Vagina (tissue), 2 donors: ENCODE results near the gene MBNL2. TPM values are rescaled to one million over a fixed set of nuclear protein-coding genes. Genes with fewer than 3 reads are reported as not detected.

ENCODE experiments used
- DNase-seq, 2 donors: peaks; one replicate each; pipeline ENCODE4 v3.0.0-alpha.2; 2017; ENCODE audit errors: extremely low spot score in 2 of 2
- H3K27ac ChIP-seq: fragments of 200-600 bp; sonication (generic); one replicate; pipeline ENCODE4 v1.5.1; 2019
- H3K27me3 ChIP-seq: fragments of 200-600 bp; sonication (generic); one replicate; pipeline ENCODE4 v1.5.1; 2019
- H3K36me3 ChIP-seq, 2 donors: fragments of 200-600 bp; sonication (generic); one replicate each; pipeline ENCODE4 v1.5.1; 2017 to 2019
- H3K4me1 ChIP-seq: fragments of 200-600 bp; sonication (generic); one replicate; pipeline ENCODE4 v1.5.1; 2019
- H3K4me3 ChIP-seq, 2 donors: fragments of 200-600 bp; sonication (generic); 1 replicate in 1 of 2; 2 replicates in 1 of 2; pipeline ENCODE4 v1.5.1; 2016 to 2019
- H3K9me3 ChIP-seq: fragments of 200-600 bp; sonication (generic); one replicate; pipeline ENCODE4 v1.5.1; 2019
- CTCF ChIP-seq, 3 experiments: fragments of 450-650 bp in 2 of 3; fragments of 200-600 bp in 1 of 3; sonication (generic) in 1 of 3; IDR thresholded peaks; one replicate each; pipeline ENCODE4 v1.5.1; 2017 to 2019; ENCODE audit warnings: antibody characterized with exemption in 3 of 3, mild to moderate bottlenecking in 2 of 3, moderate library complexity in 2 of 3
- POLR2A ChIP-seq, 2 donors: fragments of 450-650 bp; IDR thresholded peaks; one replicate each; pipeline ENCODE4 v1.6.1; 2017; ENCODE audit warnings: antibody characterized with exemption in 2 of 2, mild to moderate bottlenecking in 2 of 2, moderate library complexity in 2 of 2
- POLR2AphosphoS5 ChIP-seq, 2 donors: sonication (generic); formaldehyde crosslinking; IDR thresholded peaks; one replicate each; pipeline ENCODE4 v1.9.0; 2017; ENCODE audit warnings: antibody characterized with exemption in 2 of 2, mild to moderate bottlenecking in 2 of 2, low read depth in 1 of 2; ENCODE audit not compliant: insufficient read depth in 1 of 2
- intact Hi-C: fragments of 100-400 bp; cut with DNase I; formaldehyde crosslinking; loops from one replicate; pipeline ENCODE4 v1.15.1; 2023
- total RNA-seq: library from RNA; depleted of rRNA; stranded (reverse); fragments of >200 nt; gene quantifications from one replicate; pipeline ENCODE4 v1.2.3, GENCODE V29; 2016

The MBNL2 gene
- total RNA-seq, 1 donor from 2014 or later, result 63.1 TPM

- intact Hi-C loops, result loop anchor here (5.0 kb wide), 1 partner anchor 732 kb away; no protein-coding TSS in a partner anchor
- TF ChIP-seq POLR2AphosphoS5 (IDR thresholded peaks at IDR 0.05; ENCODE audit: insufficient read depth in 1 of 2, low read depth in 1 of 2), result no peak
- no peak for TF ChIP-seq POLR2A (IDR thresholded peaks at IDR 0.05)
- no peak for TF ChIP-seq CTCF (IDR thresholded peaks at IDR 0.05)
- peaks cover 77% of the 10 kb centered on the region for H3K4me1 ChIP-seq
- peak overlapping the region; percentile 72 for H3K27ac ChIP-seq
- no peak for DNase-seq
- H3K27me3 ChIP-seq, result no peaks in the 10 kb centered on the region
- H3K36me3 ChIP-seq, result no peaks in the 10 kb centered on the region
- H3K9me3 ChIP-seq, result no peaks in the 10 kb centered on the region
- H3K4me3 ChIP-seq, result no peak overlapping the region
Measured at GRCh38 chr13:97245011-97245410, 22.9 kb downstream of the MBNL2 start.

GRCh38 chr13:97246596-97247158 lies 24.5 kb downstream of the MBNL2 start:
- DNase-seq, result peak in 1 of 2 donors; percentile 62
- no peaks in the 10 kb centered on the region for H3K27me3 ChIP-seq
- intact Hi-C loops, result loop anchor here (5.0 kb wide), 1 partner anchor 731 kb away; no protein-coding TSS in a partner anchor
- H3K36me3 ChIP-seq, result no peaks in the 10 kb centered on the region
- peak overlapping the region; percentile 8 to 13 for H3K4me3 ChIP-seq
- H3K9me3 ChIP-seq, result no peaks in the 10 kb centered on the region
- TF ChIP-seq POLR2AphosphoS5 (IDR thresholded peaks at IDR 0.05; ENCODE audit: insufficient read depth in 1 of 2, low read depth in 1 of 2) (no peak), CTCF (IDR thresholded peaks at IDR 0.05) (no peak), POLR2A (IDR thresholded peaks at IDR 0.05) (no peak)
- peak overlapping the region; percentile 72 for H3K27ac ChIP-seq
- H3K4me1 ChIP-seq, result peaks cover 75% of the 10 kb centered on the region

GRCh38 chr13:97248243-97248642 lies 26.1 kb downstream of the MBNL2 start:
- Histone ChIP-seq H3K36me3 (no peaks in the 10 kb centered on the region), H3K4me3 (no peak overlapping the region), H3K9me3 (no peaks in the 10 kb centered on the region), H3K27me3 (no peaks in the 10 kb centered on the region), H3K27ac (peak overlapping the region; percentile 31), H3K4me1 (peaks cover 59% of the 10 kb centered on the region)
- TF ChIP-seq POLR2AphosphoS5 (IDR thresholded peaks at IDR 0.05; ENCODE audit: insufficient read depth in 1 of 2, low read depth in 1 of 2) (no peak), CTCF (IDR thresholded peaks at IDR 0.05) (no peak), POLR2A (IDR thresholded peaks at IDR 0.05) (no peak)
- intact Hi-C loops, result loop anchor here (5.0 kb wide), 1 partner anchor 729 kb away; no protein-coding TSS in a partner anchor
- no peak for DNase-seq

- Histone ChIP-seq H3K36me3 (no peaks in the 10 kb centered on the region), H3K4me1 (peaks cover 57% of the 10 kb centered on the region), H3K9me3 (no peaks in the 10 kb centered on the region), H3K27ac (peak overlapping the region; percentile 31), H3K27me3 (no peaks in the 10 kb centered on the region), H3K4me3 (no peak overlapping the region)
- no peak for DNase-seq
- intact Hi-C loops, result loop anchor here (5.0 kb wide), 1 partner anchor 728 kb away; no protein-coding TSS in a partner anchor
- TF ChIP-seq POLR2A (IDR thresholded peaks at IDR 0.05), result no peak
- TF ChIP-seq POLR2AphosphoS5 (IDR thresholded peaks at IDR 0.05; ENCODE audit: insufficient read depth in 1 of 2, low read depth in 1 of 2), result peak; percentile 15 to 75
Measured at GRCh38 chr13:97249093-97249795, 27.1 kb downstream of the MBNL2 start.

GRCh38 chr13:97249796-97250495 lies 27.8 kb downstream of the MBNL2 start:
- H3K4me1 ChIP-seq, result peaks cover 64% of the 10 kb centered on the region
- intact Hi-C loops, result loop anchor here (5.0 kb wide), 1 partner anchor 727 kb away; no protein-coding TSS in a partner anchor
- no peak for TF ChIP-seq POLR2A (IDR thresholded peaks at IDR 0.05)
- no peak for TF ChIP-seq CTCF (IDR thresholded peaks at IDR 0.05)
- TF ChIP-seq POLR2AphosphoS5 (IDR thresholded peaks at IDR 0.05; ENCODE audit: insufficient read depth in 1 of 2, low read depth in 1 of 2), result no peak

More at GRCh38 chr13:97249796-97250495, 27.8 kb downstream of the MBNL2 start:
- Histone ChIP-seq H3K36me3 (no peaks in the 10 kb centered on the region), H3K27me3 (no peaks in the 10 kb centered on the region), H3K9me3 (no peaks in the 10 kb centered on the region), H3K4me3 (no peak overlapping the region), H3K27ac (peak overlapping the region; percentile 31)
- peak in 1 of 2 donors; percentile 47 for DNase-seq
